Measurements from ENCODE around the gene FGD1.
A peak's percentile ranks its signal among the peaks of the same experiment; 100 is the strongest.

Gene FGD1

GRCh38 chrX:54470054-54470760 lies 25.8 kb downstream of the FGD1 start:
- no peak for DNase-seq

GRCh38 chrX:54452920-54453319 lies 43.1 kb downstream of the FGD1 start:
- no peak for DNase-seq

- DNase-seq, result no peak
Measured at GRCh38 chrX:54449929-54450328, 46.1 kb downstream of the FGD1 start.

GRCh38 chrX:54447461-54447860 lies 48.6 kb downstream of the FGD1 start:
- no peak for DNase-seq

GRCh38 chrX:54446084-54446483 lies 50.0 kb downstream of the FGD1 start:
- no peak for DNase-seq

GRCh38 chrX:54444752-54445151 lies 51.3 kb downstream of the FGD1 start:
- no peak for DNase-seq

- no peak for DNase-seq
Measured at GRCh38 chrX:54442790-54443189, 53.2 kb downstream of the FGD1 start.

- DNase-seq, result peak; percentile 73
Measured at GRCh38 chrX:54439960-54440871, 55.8 kb downstream of the FGD1 start, which contains the start of gene TSR2. TSS of gene TSR2 (plus strand) at chrX:54440404. CDS start at chrX:54440422, 18 bp downstream.

- DNase-seq, result no peak
Measured at GRCh38 chrX:54435121-54435520, 60.9 kb downstream of the FGD1 start.

- no peak for DNase-seq
Measured at GRCh38 chrX:54430519-54430918, 65.5 kb downstream of the FGD1 start.

GRCh38 chrX:54427837-54428424 lies 68.1 kb downstream of the FGD1 start:
- no peak for DNase-seq

- no peak for DNase-seq
Measured at GRCh38 chrX:54423161-54423888, 72.7 kb downstream of the FGD1 start.

GRCh38 chrX:54422168-54422567 lies 73.9 kb downstream of the FGD1 start:
- DNase-seq, result no peak

GRCh38 chrX:54419559-54420302 lies 76.3 kb downstream of the FGD1 start:
- DNase-seq, result no peak

GRCh38 chrX:54416965-54417364 lies 79.1 kb downstream of the FGD1 start:
- no peak for DNase-seq

- no peak for DNase-seq
Measured at GRCh38 chrX:54415534-54416350, 80.3 kb downstream of the FGD1 start.

- no peak for DNase-seq
Measured at GRCh38 chrX:54413753-54414152, 82.3 kb downstream of the FGD1 start.

GRCh38 chrX:54411732-54412131 lies 84.3 kb downstream of the FGD1 start:
- no peak for DNase-seq

- no peak for DNase-seq
Measured at GRCh38 chrX:54407266-54407665, 88.8 kb downstream of the FGD1 start.

- DNase-seq, result no peak
Measured at GRCh38 chrX:54397113-54397512, 98.9 kb downstream of the FGD1 start.

Data from T1000 (cell line).